ENCODE measurements around the gene MALSU1.

GRCh38 chr7:23346316-23346715 is 47.2 kb downstream of the MALSU1 start:
- TF ChIP-seq POLR2AphosphoS5 (IDR thresholded peaks at IDR 0.05), result no peak
- TF ChIP-seq CTCF (IDR thresholded peaks at IDR 0.05), result no peak
- TF ChIP-seq POLR2A (IDR thresholded peaks at IDR 0.05), result no peak

All from transverse colon (tissue), 4 donors.